Spleen (tissue), 7 donors: ENCODE data around the gene ELN.

Experiments
- POLR2A ChIP-seq, 3 donors: fragments of 450-650 bp; IDR thresholded peaks; one replicate each; pipeline ENCODE4 v1.5.1; 2017; ENCODE audit warnings: antibody characterized with exemption in 3 of 3, mild to moderate bottlenecking in 1 of 3
- POLR2AphosphoS5 ChIP-seq, 3 donors: sonication (generic); formaldehyde crosslinking; IDR thresholded peaks; one replicate each; pipeline ENCODE4 v1.5.1; 2017; ENCODE audit warnings: antibody characterized with exemption in 3 of 3
- TF ChIP-seq, protein P1 (sequence below), 11 experiments: fragments of 200-600 bp in 7 of 11; fragments of 450-650 bp in 4 of 11; sonication (generic) in 4 of 11; IDR thresholded peaks in 8 of 11; conservative IDR thresholded peaks in 3 of 11; 1 replicate in 7 of 11; 2 replicates in 4 of 11; pipeline versions ENCODE4 v1.4.0 to v1.8.0; 2016 to 2021; ENCODE audit warnings: antibody characterized with exemption in 11 of 11, inconsistent platforms in 4 of 11, mild to moderate bottlenecking in 1 of 11
- donor health status: DM: no; HTN: no; CAD: no; lungs with moderate emphysema.
- donor health status: DM: no; HTN: no; CAD: no.
- donor health status: DM: no; HTN: no; CAD: no.

- TF ChIP-seq, protein P1, sequence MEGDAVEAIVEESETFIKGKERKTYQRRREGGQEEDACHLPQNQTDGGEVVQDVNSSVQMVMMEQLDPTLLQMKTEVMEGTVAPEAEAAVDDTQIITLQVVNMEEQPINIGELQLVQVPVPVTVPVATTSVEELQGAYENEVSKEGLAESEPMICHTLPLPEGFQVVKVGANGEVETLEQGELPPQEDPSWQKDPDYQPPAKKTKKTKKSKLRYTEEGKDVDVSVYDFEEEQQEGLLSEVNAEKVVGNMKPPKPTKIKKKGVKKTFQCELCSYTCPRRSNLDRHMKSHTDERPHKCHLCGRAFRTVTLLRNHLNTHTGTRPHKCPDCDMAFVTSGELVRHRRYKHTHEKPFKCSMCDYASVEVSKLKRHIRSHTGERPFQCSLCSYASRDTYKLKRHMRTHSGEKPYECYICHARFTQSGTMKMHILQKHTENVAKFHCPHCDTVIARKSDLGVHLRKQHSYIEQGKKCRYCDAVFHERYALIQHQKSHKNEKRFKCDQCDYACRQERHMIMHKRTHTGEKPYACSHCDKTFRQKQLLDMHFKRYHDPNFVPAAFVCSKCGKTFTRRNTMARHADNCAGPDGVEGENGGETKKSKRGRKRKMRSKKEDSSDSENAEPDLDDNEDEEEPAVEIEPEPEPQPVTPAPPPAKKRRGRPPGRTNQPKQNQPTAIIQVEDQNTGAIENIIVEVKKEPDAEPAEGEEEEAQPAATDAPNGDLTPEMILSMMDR (IDR thresholded peaks at IDR 0.05 in 8 of 11, conservative IDR thresholded peaks at IDR 0.05 in 3 of 11), result no peak
- TF ChIP-seq POLR2A (IDR thresholded peaks at IDR 0.05) (no peak), POLR2AphosphoS5 (IDR thresholded peaks at IDR 0.05) (peak; percentile 37 to 77 (median 70))
Observed at GRCh38 chr7:74092964-74093471, 65.0 kb downstream of the ELN start.
